Measurements from ENCODE around the gene CPNE5. TPM values are rescaled to one million over a fixed set of nuclear protein-coding genes. Genes with fewer than 3 reads are reported as not detected.
"Not testable (repeated sequence)": the region's sequence is repeated elsewhere in the genome, so short reads cannot be mapped to it uniquely, and the experiment has no call there.

The CPNE5 gene
- total RNA-seq, 1 experiment from 2014 or later, result 0.42 TPM

DNA sequence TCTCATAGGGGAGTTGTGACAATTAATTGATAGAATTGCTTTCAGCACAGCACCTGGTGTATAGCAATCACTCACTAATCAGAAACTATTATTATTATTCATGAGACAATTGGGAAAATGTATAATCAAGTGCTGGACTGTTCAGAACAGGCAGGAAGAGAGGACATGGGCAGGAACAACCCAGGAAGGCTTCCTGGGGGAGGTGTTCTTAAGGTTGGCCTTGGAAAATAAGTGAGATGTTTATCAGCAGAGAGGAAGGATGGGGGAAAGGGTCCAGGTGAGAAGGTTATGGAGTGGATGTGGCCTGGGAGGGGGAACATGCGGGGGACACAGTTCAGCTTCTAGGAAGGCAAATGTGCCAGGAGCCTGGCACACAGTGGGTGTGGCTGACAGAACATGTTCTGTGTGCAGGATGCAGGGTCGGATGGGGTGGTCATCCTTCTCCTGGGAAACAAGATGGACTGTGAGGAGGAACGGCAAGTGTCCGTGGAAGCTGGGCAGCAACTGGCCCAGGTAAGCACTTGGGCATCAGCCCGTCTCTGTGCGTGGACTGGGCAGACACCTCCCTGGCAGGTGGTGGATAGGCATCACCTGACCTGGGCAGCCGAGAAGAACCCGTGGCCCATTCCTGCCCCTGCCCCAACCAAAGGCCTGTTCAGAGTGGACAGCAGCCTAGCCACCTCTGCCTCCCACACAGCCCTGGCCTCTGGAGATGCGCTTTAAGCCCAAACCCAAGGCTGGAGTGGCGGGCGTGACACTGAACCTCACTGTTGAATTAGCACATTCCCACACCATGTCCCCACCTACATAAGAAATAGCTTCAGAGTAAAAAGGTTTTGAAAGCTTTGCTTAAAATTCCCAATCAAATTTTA lies 110.7 kb downstream of the CPNE5 start:
- Histone ChIP-seq H3K36me3 (replicated peaks; ENCODE audit: control insufficient read depth, insufficient read depth, low read length) (no peaks in the 10 kb centered on the region), H3K27me3 (ENCODE audit: control insufficient read depth, insufficient read depth, low read length) (no peaks in the 10 kb centered on the region), H3K4me3 (ENCODE audit: insufficient read depth, low read depth, low read length) (no peak overlapping the region)
- DNase-seq, result no peak

DNA sequence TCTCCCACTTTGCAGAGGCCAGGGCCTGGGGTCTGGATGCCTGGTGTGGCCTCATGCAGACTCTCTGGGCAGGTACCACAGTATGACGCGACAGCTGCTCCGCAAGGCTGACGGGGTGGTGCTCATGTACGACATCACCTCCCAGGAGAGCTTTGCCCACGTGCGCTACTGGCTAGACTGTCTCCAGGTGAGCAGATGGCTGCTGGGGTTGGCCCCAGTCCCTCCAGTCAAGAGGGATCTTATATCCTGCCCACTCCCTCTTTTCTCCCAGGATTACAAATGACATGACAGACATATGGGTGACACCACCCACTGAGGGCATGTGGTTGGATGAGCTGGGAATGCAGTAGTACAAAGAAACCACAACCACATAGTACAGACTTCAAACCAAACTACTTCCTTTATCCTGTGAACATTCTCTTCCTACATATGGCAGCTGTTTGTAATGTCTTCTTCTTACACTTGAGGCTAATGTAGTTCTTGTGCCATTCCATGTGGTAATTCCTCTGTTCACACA lies 111.7 kb downstream of the CPNE5 start:
- no peaks in the 10 kb centered on the region for H3K27me3 ChIP-seq (ENCODE audit: control insufficient read depth, insufficient read depth, low read length)
- DNase-seq, result no peak
- H3K4me3 ChIP-seq (ENCODE audit: insufficient read depth, low read depth, low read length), result no peak overlapping the region
- no peaks in the 10 kb centered on the region for H3K36me3 ChIP-seq (replicated peaks; ENCODE audit: control insufficient read depth, insufficient read depth, low read length)

DNA sequence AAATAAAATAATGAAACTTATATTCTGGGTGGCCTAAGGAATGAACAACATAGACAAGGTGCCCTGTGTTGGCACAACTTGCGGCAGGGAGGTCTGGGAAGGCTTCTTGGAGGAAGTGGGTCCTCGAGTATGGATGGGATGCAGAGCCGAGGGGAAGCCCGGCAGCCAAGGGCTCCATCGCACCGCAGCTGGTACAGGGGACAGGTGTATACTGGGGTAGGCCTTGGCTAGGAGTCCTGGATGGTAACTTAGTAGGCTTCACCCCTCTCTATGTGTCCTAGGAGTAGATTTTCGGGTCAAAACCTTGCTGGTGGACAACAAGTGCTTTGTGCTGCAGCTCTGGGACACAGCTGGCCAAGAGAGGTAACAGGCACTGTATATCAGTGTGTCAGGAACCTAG lies 113.7 kb downstream of the CPNE5 start:
- no peak overlapping the region for H3K4me3 ChIP-seq (ENCODE audit: insufficient read depth, low read depth, low read length)
- no peaks in the 10 kb centered on the region for H3K27me3 ChIP-seq (ENCODE audit: control insufficient read depth, insufficient read depth, low read length)
- no peaks in the 10 kb centered on the region for H3K36me3 ChIP-seq (replicated peaks; ENCODE audit: control insufficient read depth, insufficient read depth, low read length)
- no peak for DNase-seq

DNA sequence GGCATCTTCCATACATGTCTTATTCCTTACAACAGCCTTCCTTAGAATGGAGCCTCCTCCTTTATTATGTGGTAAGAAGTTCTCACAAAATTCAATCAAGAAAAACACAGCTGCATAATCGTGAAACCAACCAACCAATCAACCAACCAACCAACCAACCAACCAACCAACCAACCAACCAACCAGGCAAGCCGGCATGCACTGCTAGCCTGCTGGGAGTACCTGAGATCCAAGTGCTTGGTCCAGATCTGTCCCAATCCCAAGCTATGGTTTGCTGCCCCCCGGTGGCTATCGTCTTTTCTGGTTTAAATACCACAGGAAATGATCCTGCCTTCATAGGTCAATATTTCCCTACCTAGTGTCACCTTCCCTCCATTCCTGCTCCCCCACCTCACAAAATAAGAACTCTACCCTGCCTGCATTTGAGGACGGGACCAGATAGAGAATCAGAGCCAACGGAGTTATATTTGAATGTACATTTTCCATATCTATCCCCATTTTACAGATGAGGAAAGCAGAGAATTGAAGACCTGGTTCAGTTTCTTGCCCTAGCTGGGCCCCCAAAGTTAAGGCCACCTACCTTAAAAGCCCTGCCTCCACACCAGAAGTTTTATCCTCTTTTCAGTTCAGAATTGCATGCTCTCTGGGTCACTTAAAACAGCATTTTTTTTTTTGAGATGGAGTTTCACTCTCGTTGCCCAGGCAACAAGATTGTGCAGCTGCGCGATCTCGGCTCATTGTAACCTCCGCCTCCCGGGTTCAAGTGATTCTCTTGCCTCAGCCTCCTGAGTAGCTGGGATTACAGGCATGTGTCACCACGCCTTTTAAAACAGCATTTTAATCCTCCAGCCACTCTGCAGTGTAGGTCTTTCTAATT lies 114.5 kb downstream of the CPNE5 start:
- Histone ChIP-seq H3K36me3 (replicated peaks; ENCODE audit: control insufficient read depth, insufficient read depth, low read length) (no peaks in the 10 kb centered on the region), H3K4me3 (ENCODE audit: insufficient read depth, low read depth, low read length) (no peak overlapping the region), H3K27me3 (ENCODE audit: control insufficient read depth, insufficient read depth, low read length) (no peaks in the 10 kb centered on the region)
- peak; percentile 92 for DNase-seq

DNA sequence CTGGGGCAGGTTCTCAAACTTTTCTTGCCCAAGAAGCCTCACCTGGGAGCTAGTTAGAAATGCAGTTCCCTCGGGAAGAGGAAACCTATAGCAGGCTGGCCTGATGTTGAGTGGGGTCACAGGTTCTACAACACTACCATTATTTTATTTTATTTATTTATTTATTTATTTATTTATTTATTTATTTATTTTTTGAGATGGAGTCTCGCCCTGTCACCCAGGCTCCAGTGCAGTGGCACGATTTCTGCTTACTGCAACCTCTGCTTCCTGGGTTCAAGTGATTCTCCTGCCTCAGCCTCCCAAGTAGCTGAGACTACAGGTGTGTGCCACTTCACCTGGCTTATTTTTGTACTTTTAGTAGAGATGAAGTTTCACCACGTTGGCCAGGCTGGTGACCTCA lies 115.3 kb downstream of the CPNE5 start:
- not testable (repeated sequence) for H3K27me3 ChIP-seq (ENCODE audit: control insufficient read depth, insufficient read depth, low read length); DNase-seq; H3K36me3 ChIP-seq (replicated peaks; ENCODE audit: control insufficient read depth, insufficient read depth, low read length); H3K4me3 ChIP-seq (ENCODE audit: insufficient read depth, low read depth, low read length)

DNA sequence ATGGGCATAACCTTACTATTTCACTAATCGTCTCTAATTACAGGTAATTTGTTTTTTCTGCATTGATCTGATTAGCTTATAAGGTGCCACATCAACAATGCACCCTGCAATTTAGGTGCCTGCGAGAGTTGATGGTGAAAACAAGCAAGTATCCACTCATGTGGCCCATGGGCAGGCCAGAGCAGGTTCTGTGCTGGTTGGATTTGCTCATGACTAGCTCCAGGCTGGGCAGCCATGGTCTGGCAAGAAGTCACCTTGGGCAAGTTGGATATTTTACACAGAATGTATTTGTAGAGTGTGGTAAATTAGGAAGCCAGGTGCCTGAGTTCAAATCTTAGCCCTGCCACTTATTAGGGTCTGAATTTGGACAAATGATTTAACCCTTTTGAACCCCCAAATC lies 116.4 kb downstream of the CPNE5 start:
- no peak overlapping the region for H3K4me3 ChIP-seq (ENCODE audit: insufficient read depth, low read depth, low read length)
- DNase-seq, result no peak
- H3K27me3 ChIP-seq (ENCODE audit: control insufficient read depth, insufficient read depth, low read length), result no peaks in the 10 kb centered on the region
- no peaks in the 10 kb centered on the region for H3K36me3 ChIP-seq (replicated peaks; ENCODE audit: control insufficient read depth, insufficient read depth, low read length)

DNA sequence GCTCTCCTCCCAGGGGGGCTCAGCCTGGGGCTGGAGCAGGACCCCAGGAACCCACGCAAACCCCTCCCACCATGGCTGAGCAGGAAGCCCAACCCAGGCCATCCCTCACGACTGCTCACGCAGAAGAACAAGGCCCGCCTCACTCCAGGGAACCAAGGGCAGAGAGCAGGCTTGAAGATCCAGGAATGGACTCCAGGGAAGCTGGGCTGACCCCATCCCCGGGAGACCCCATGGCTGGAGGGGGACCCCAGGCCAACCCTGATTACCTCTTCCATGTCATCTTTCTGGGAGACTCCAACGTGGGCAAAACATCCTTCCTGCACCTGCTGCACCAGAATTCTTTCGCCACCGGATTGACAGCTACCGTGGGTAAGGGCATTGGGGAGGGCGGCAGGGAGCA lies 116.9 kb downstream of the CPNE5 start:
- Histone ChIP-seq H3K27me3 (ENCODE audit: control insufficient read depth, insufficient read depth, low read length) (no peaks in the 10 kb centered on the region), H3K4me3 (ENCODE audit: insufficient read depth, low read depth, low read length) (no peak overlapping the region), H3K36me3 (replicated peaks; ENCODE audit: control insufficient read depth, insufficient read depth, low read length) (no peaks in the 10 kb centered on the region)
- no peak for DNase-seq

DNA sequence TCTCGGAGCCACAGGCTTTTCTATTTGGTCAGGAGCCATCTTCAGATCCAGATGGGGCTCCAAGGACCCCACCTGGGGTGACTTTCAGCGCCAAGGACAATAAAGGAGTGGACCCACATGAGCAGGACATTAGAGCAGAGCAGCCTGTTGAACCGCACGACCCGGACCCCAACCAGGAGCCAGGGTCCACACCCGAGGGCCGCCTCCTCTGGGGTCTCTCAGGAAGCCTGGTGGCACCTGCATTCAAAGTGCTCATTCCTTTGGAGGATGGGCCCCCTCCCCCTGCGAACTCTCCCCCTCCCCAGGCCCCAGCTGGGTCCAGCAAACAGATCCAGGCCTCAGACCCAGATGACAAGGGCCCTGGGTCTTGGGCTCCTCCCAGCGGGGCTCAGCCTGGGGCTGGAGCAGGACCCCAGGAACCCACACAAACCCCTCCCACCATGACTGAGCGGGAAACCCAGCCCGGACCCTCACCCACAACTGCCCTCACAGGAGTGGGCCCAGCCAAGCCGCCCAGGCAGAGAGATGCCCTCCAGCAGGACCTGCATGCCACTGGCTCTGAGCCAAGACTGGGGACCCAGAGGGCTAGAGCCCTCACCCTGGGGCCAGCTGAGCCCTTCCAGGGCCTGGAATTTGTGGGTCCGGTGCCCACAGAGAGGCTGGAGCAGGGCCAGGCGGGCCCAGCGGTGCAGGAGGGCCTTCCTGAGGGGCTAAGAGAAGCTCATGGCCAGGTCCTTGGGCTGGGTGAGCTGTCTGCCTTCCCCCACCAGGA lies 117.7 kb downstream of the CPNE5 start:
- peak; percentile 56 for DNase-seq
- Histone ChIP-seq H3K4me3 (ENCODE audit: insufficient read depth, low read depth, low read length) (no peak overlapping the region), H3K36me3 (replicated peaks; ENCODE audit: control insufficient read depth, insufficient read depth, low read length) (no peaks in the 10 kb centered on the region), H3K27me3 (ENCODE audit: control insufficient read depth, insufficient read depth, low read length) (no peaks in the 10 kb centered on the region)

DNA sequence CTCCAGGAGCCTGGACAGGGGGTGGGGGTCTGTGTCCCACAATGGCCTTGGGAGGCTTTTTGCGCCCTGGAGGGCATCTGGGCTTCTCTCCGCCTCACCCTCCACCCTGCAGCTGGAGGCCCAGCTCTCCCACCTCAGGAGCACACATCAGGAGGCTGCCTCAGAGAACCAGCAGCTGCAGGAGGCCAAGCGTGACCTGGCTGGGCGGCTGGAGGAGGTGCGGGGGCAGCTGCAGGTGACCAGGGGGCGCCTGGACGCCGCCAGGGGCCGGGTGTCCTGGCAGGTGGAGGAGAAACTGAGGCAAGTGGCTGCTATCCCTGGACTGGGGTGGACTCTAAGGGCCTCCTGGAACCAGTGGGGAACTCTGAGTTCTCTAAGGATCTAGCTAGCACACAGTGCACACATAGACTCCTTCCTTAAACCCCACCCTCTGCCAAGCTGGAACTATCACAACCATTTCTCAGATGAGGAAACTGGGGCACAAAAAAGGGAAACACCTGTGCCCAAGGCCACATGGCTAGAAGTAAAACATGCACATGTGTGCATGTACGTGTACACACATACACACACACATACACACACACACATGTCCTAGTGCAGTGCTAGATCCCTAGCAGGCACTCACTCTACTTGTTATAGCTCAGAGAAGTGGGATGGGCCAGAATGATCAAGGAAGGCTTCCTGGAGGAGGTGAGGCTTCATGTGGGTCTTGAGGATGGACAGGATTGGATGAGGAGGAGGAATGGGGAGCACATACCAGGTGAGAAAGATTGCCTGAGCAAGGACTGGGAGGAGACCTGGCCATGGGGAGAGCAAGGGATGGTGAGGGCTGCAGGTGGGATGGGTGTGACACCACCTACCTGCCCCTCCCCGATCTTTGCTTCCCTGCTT lies 118.7 kb downstream of the CPNE5 start:
- DNase-seq, result no peak

DNA sequence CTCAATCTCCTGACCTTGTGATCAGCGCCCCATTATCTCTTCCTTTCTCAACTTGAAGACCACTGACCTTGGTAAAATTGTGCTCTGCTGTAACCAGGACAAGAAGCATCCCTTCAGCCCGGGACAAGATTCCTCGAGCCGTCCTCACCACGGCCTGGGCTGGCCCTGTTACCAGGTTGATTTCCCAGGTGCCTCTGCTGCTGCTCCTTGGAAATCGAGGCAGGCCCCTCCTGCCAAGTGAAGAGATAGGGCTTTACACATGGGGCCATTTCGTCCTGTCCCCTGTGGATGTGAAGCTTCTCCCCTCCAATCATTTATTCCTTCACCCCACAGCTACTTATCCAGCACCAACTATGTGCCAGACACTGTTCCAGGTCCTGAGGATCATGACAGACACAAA lies 120.1 kb downstream of the CPNE5 start:
- H3K4me3 ChIP-seq (ENCODE audit: insufficient read depth, low read depth, low read length), result no peak overlapping the region
- no peaks in the 10 kb centered on the region for H3K27me3 ChIP-seq (ENCODE audit: control insufficient read depth, insufficient read depth, low read length)
- no peak for DNase-seq
- no peaks in the 10 kb centered on the region for H3K36me3 ChIP-seq (replicated peaks; ENCODE audit: control insufficient read depth, insufficient read depth, low read length)

More for the DNA sequence above, 118.7 kb downstream of the CPNE5 start:
- H3K36me3 ChIP-seq (replicated peaks; ENCODE audit: control insufficient read depth, insufficient read depth, low read length), result no peaks in the 10 kb centered on the region
- no peak overlapping the region for H3K4me3 ChIP-seq (ENCODE audit: insufficient read depth, low read depth, low read length)
- no peaks in the 10 kb centered on the region for H3K27me3 ChIP-seq (ENCODE audit: control insufficient read depth, insufficient read depth, low read length)

DNA sequence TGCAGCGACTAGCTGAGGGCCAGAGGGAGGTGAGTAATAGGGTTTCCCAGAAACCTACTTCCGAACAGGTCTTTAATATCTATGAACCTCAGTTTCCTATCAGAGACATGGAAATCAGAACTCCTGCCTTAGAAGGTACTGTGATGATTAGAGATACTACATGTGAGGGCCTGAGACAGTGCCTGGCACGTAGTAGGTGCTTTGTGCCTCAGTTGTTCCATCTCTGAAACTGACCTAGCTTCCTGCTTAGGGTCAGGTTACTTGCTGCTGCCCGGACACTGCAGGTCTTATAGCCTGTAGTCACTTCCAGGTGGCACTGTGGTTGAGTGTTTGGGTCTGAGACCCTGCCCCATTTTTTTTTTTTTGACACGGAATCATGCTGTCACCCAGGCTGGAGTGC lies 120.7 kb downstream of the CPNE5 start:
- no peak overlapping the region for H3K4me3 ChIP-seq (ENCODE audit: insufficient read depth, low read depth, low read length)
- no peaks in the 10 kb centered on the region for H3K36me3 ChIP-seq (replicated peaks; ENCODE audit: control insufficient read depth, insufficient read depth, low read length)
- no peaks in the 10 kb centered on the region for H3K27me3 ChIP-seq (ENCODE audit: control insufficient read depth, insufficient read depth, low read length)
- no peak for DNase-seq

DNA sequence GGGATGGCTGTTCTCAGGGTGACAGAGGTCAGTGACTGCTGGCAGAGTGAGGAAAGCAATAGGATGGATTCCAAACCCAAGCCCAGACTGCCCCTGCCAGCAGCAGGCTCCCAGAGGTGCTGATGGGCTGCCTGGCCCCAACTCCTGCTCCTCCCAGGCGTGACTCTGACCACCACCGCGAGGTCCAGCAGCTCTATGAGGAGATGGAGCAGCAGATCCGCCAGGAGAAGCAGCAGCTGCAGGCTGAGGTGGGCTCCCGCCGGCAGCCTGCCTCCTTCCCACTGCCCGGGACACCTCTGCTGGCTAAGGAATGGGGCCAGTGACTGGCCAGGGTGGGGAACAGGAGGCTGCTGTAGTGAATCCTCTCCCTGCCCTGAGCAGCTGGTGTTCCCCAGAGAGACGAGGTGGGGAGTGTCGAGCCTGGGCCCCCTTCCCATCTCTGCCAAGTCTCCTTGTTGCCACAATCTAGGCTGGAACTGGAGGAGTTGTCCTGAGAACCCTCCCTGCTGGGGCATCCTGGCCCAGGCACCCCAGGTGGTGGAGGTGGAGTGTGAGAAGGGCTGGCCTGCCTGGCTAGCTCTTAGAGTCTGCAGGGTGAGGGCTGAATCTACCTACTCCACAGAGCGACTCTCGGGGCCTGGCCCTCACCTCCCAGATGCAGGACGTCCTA lies 121.2 kb downstream of the CPNE5 start:
- Histone ChIP-seq H3K36me3 (replicated peaks; ENCODE audit: control insufficient read depth, insufficient read depth, low read length) (no peaks in the 10 kb centered on the region), H3K4me3 (ENCODE audit: insufficient read depth, low read depth, low read length) (no peak overlapping the region)
- peak; percentile 34 for DNase-seq

DNA sequence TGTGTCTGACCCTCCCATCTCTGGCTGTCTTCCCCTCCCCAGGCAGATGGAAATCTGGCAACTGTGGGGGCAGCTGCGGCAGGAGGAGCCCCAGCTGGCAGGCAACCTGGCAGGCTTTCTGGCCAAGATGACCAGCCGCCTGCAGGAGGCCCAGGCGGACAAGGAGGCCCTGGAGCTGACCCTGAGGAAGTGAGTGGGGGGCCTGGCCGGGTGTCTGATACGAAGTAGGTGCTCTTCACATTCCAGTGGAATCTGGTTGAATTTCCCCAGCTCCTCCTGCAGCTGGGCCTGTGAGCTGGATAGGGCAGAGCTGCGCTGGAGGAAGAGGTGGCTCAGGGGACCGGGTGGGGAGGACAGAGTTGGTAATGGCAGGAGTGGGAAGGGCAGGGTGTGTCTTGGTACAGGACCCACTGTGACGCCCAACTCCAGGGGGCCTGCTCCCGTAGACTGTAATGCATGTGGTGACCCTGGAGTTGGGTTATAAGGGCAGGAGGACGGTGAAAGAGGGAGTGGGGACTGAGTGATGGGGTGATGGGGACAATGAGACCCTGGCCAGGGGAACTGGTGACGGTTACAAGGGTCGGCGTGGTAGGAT lies 121.9 kb downstream of the CPNE5 start:
- H3K27me3 ChIP-seq (ENCODE audit: control insufficient read depth, insufficient read depth, low read length), result no peaks in the 10 kb centered on the region
- no peak overlapping the region for H3K4me3 ChIP-seq (ENCODE audit: insufficient read depth, low read depth, low read length)
- H3K36me3 ChIP-seq (replicated peaks; ENCODE audit: control insufficient read depth, insufficient read depth, low read length), result no peaks in the 10 kb centered on the region
- no peak for DNase-seq

More for the DNA sequence above, 121.2 kb downstream of the CPNE5 start:
- H3K27me3 ChIP-seq (ENCODE audit: control insufficient read depth, insufficient read depth, low read length), result no peaks in the 10 kb centered on the region
